Adrenal gland (tissue), 12 donors: Measurements from ENCODE around the gene TUBGCP6. TPM values are rescaled to one million over a fixed set of nuclear protein-coding genes. Genes with fewer than 3 reads are reported as not detected.
"Not testable (repeated sequence)": the region's sequence is repeated elsewhere in the genome, so short reads cannot be mapped to it uniquely, and the experiment has no call there.

Source experiments
- DNase-seq, 7 donors: peaks; one replicate each; pipeline ENCODE4 v3.0.0-alpha.2; 2019 to 2020
- H3K27ac ChIP-seq, 5 donors: fragments of 200-600 bp; sonication (generic) in 4 of 5; 1 replicate in 3 of 5; 2 replicates in 2 of 5; pipeline versions ENCODE4 v1.5.1 to v1.8.0; 2016 to 2020; ENCODE audit warnings: mild to moderate bottlenecking in 1 of 5
- H3K27me3 ChIP-seq: fragments of 200-600 bp; 2 replicates; pipeline ENCODE4 v1.8.0; 2021
- H3K36me3 ChIP-seq, 2 donors: fragments of 200-600 bp; replicated peaks in 1 of 2; 1 replicate in 1 of 2; 2 replicates in 1 of 2; pipeline versions ENCODE4 v1.5.1 to v1.8.0; 2018 to 2022
- H3K4me1 ChIP-seq, 2 donors: fragments of 200-600 bp; replicated peaks in 1 of 2; 1 replicate in 1 of 2; 2 replicates in 1 of 2; pipeline versions ENCODE4 v1.5.1 to v1.8.0; 2018 to 2021
- H3K4me3 ChIP-seq, 4 donors: fragments of 200-600 bp; sonication (generic) in 3 of 4; one replicate each; pipeline ENCODE4 v1.5.1; 2016 to 2018
- H3K9me3 ChIP-seq, 3 donors: fragments of 200-600 bp; sonication (generic) in 1 of 3; replicated peaks in 1 of 3; 1 replicate in 2 of 3; 2 replicates in 1 of 3; pipeline versions ENCODE4 v1.5.1 to v1.8.0; 2016 to 2021
- POLR2A ChIP-seq, 2 donors: fragments of 450-650 bp; IDR thresholded peaks; one replicate each; pipeline ENCODE4 v1.6.1; 2017; ENCODE audit warnings: antibody characterized with exemption in 2 of 2, mild to moderate bottlenecking in 2 of 2, moderate library complexity in 1 of 2
- WGBS, 4 donors: extraction: QIAGEN DNeasy Blood & Tissue Kit in 2 of 4; methylation state at CpG; one replicate each; pipeline versions ENCODE4 v1.1.5 to v1.1.7; 2013 to 2017; 5-methylcytosine and 5-hydroxymethylcytosine counted together
- intact Hi-C, 2 donors: fragments of 100-400 bp; cut with DNase I; formaldehyde crosslinking; loops; one replicate each; pipeline versions ENCODE4 v1.14.1 to v1.15.0; 2022 to 2023
- polyA plus RNA-seq, 3 donors: library from polyadenylated mRNA; stranded (reverse); fragments of 200-250 nt in 2 of 3; fragments of 350-450 nt in 1 of 3; fragmentation: Illumina TruSeq in 1 of 3; extraction: RNeasy Lipid Tissue Mini Kit (QIAGEN cat#74804) in 1 of 3; gene quantifications; one replicate each; pipeline ENCODE4 v1.2.3, GENCODE V29; 2013 to 2014
- total RNA-seq, 9 donors: library from RNA; depleted of rRNA in 4 of 9; stranded (reverse); fragments of >200 nt in 4 of 9; fragments of 120-200 nt in 1 of 9; fragmentation: NEBNext Ultra II Directional in 1 of 9; extraction: Animal tissue kit (Norgen Biotek cat#: 25700) in 1 of 9; gene quantifications; one replicate each; pipeline versions ENCODE4 v1.1.0 to v1.2.4, GENCODE V29; 2013 to 2023
- TF ChIP-seq, protein P1 (sequence below), 6 experiments: fragments of 450-650 bp in 4 of 6; fragments of 200-600 bp in 2 of 6; sonication (generic) in 1 of 6; IDR thresholded peaks; 1 replicate in 5 of 6; 2 replicates in 1 of 6; pipeline versions ENCODE4 v1.5.1 to v1.8.0; 2016 to 2021; ENCODE audit warnings: antibody characterized with exemption in 6 of 6, mild to moderate bottlenecking in 2 of 6, moderate library complexity in 1 of 6
- donor health status: healthy with polysubstance abuse.
- donor health status: Bipolar disorder and iron deficiency.
- donor health status: DM: yes; HTN: yes; CAD: no.
- donor health status: DM: no; HTN: no; CAD: no.
- donor health status: DM: no; HTN: no; CAD: no.
- donor health status: DM: yes; HTN: yes; CAD: no.

The TUBGCP6 gene
- total and polyA plus RNA-seq, 12 donors = 8.3 to 171 (median 47.4) TPM

DNA sequence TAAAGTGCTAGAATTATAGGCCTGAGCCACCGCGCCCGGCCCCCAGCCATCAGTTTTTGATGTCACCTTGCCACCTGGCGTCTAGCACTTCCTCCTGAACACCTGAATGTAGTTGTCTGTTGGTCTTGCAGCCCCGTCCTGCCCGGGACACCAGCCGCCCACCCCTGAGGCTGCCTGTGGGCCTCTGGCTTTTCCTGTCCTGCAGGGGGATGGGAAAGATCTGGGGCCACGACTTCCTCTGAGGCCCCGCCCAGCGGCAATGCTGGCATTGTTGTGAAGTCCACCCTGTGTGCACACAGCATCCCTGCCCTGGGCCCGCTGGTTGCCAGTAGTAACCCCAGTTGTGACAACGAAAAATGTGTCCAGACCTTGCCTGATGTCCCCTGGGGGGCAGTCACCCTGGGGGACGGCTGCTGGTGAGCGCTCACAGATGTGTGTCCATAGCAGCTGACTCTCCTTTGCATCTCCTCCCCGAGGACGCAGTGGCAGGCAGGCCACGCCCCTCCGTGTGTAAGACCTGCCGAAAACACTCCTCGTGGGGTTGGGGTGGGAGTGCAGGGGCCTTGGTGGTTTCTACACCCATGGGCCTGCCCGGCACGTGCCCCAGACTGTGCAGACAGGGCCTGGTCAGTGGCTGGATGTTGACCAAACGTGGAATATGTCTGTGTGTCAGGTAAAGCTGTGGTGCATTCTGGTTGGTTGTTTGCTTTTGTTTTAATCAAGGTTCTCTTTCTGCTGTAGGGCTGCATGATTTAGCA is 37.3 kb downstream of the TUBGCP6 start:
- DNase-seq = peak in 2 of 7 donors; percentile 31 to 36
- TF ChIP-seq, protein P1, sequence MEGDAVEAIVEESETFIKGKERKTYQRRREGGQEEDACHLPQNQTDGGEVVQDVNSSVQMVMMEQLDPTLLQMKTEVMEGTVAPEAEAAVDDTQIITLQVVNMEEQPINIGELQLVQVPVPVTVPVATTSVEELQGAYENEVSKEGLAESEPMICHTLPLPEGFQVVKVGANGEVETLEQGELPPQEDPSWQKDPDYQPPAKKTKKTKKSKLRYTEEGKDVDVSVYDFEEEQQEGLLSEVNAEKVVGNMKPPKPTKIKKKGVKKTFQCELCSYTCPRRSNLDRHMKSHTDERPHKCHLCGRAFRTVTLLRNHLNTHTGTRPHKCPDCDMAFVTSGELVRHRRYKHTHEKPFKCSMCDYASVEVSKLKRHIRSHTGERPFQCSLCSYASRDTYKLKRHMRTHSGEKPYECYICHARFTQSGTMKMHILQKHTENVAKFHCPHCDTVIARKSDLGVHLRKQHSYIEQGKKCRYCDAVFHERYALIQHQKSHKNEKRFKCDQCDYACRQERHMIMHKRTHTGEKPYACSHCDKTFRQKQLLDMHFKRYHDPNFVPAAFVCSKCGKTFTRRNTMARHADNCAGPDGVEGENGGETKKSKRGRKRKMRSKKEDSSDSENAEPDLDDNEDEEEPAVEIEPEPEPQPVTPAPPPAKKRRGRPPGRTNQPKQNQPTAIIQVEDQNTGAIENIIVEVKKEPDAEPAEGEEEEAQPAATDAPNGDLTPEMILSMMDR (IDR thresholded peaks at IDR 0.05) = no peak
- no peak for TF ChIP-seq POLR2A (IDR thresholded peaks at IDR 0.05)
- H3K9me3 ChIP-seq = no peaks in the 10 kb centered on the region
- 69 to 81% (median 73%) methylated on average over 7 to 23 of the region's 23 CpGs for WGBS, 4 donors
- intact Hi-C loops = loop anchor here in 1 of 2 donors (5.0 kb wide), 1 partner anchor 55 kb away; no protein-coding TSS in a partner anchor
- H3K27me3 ChIP-seq = no peaks in the 10 kb centered on the region
- H3K4me1 ChIP-seq = peaks cover 0 to 13% of the 10 kb centered on the region in 2 donors
- H3K27ac ChIP-seq = no peak overlapping the region
- no peak overlapping the region for H3K4me3 ChIP-seq
- peaks cover 0 to 50% of the 10 kb centered on the region in 2 donors for H3K36me3 ChIP-seq

DNA sequence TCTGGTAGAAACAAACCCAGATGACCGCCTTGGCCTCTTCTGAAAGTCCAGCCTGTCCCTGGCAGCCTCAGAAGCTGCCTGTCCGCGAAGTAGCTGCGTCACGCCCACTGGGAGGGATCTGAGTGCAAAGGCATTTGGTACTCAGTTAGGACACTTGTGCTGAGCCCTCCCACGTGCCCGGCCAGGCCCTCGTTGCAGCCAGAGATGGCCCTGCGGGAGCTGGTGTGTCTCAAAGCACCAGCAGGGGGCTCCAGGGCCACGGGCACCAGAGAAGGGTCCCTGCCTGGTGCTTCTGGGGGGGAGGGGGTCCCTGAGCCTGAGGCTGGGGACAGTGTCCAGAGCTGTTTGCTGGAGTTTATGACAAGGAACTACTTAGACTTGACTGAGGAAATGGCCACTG is 38.2 kb downstream of the TUBGCP6 start:
- WGBS, 4 donors = 33 to 56% (median 44%) methylated on average over 3 to 10 of the region's 10 CpGs; no CpG with 5 or more reads in 1 of the 4 donors
- intact Hi-C loops = loop anchor here in 1 of 2 donors (5.0 kb wide), 1 partner anchor 54 kb away; no protein-coding TSS in a partner anchor
- TF ChIP-seq POLR2A (IDR thresholded peaks at IDR 0.05) = no peak
- TF ChIP-seq, protein P1 (IDR thresholded peaks at IDR 0.05) = peak; percentile 9 to 42 (median 25)
- H3K4me1 ChIP-seq = peaks cover 9 to 22% of the 10 kb centered on the region in 2 donors
- H3K27ac ChIP-seq = no peak overlapping the region
- peaks cover 0 to 46% of the 10 kb centered on the region in 2 donors for H3K36me3 ChIP-seq
- no peak overlapping the region for H3K4me3 ChIP-seq
- no peaks in the 10 kb centered on the region for H3K9me3 ChIP-seq
- peak in 5 of 7 donors; percentile 27 to 53 (median 46) for DNase-seq
- no peaks in the 10 kb centered on the region for H3K27me3 ChIP-seq

DNA sequence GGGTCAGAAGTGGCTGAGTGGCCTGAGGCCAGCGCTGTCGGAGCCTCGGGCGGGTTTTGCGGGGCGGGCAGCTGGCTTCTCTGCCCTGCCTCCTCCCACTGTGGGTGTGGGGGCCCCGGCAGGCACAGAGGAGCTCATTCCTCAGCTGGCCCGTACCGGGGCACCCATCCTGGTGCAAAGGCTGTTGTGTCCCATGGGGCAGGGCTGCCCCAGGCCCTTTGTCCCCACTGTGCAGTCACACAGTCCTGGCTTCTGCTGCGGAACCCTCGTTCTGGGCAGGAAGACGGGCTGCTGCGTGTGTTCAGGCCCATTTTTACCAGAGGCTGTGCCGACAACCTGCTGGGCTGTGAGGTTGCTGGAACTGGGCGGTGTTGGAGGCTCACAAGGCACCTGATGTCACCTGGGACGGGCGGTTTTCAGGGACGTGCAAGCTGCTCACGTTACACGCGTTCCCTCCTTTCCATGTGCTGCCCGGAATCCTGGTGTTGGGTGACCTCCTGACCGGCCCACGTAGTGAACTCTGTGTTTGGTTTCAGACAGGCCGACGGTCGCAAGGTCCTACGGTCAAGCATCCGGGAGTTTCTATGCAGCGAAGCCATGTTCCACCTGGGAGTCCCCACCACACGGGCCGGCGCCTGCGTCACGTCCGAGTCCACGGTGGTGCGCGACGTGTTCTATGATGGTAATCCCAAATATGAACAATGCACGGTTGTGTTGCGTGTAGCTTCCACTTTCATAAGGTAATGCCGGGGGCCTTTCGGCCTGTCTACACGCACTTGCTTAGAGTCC is 38.8 kb downstream of the TUBGCP6 start:
- intact Hi-C loops = loop anchor here in 1 of 2 donors (5.0 kb wide), 1 partner anchor 54 kb away; no protein-coding TSS in a partner anchor
- H3K4me1 ChIP-seq = peaks cover 13 to 24% of the 10 kb centered on the region in 2 donors
- H3K27me3 ChIP-seq = no peaks in the 10 kb centered on the region
- TF ChIP-seq, protein P1 (IDR thresholded peaks at IDR 0.05) = no peak
- no peak for TF ChIP-seq POLR2A (IDR thresholded peaks at IDR 0.05)
- 89 to 95% (median 93%) methylated on average over 26 to 45 of the region's 45 CpGs for WGBS, 4 donors
- peaks cover 0 to 40% of the 10 kb centered on the region in 2 donors for H3K36me3 ChIP-seq
- H3K27ac ChIP-seq = no peak overlapping the region
- no peak overlapping the region for H3K4me3 ChIP-seq
- DNase-seq = no peak
- no peaks in the 10 kb centered on the region for H3K9me3 ChIP-seq

DNA sequence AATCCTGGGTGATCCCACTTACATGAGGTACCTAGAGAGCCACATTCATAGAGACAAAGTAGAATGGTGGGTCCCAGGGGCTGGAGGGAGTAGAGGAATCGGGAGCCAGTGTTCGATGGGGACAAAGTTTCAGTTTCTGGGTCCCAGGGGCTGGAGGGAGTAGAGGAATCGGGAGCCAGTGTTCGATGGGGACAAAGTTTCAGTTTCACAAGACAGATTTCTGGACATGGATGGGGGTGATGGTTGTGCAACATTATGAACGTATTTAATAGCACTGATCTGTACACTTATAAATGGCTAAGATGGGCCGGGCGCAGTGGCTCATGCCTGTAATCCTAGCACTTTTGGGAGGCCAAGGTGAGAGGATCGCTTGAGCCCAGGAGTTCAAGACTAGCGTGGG is 39.8 kb downstream of the TUBGCP6 start:
- DNase-seq, H3K4me3 ChIP-seq, H3K9me3 ChIP-seq, H3K27me3 ChIP-seq, H3K27ac ChIP-seq: not testable (repeated sequence)
- peaks cover 0 to 30% of the 10 kb centered on the region in 2 donors for H3K36me3 ChIP-seq
- WGBS, 4 donors = 81 to 89% (median 86%) methylated on average over 9 of the region's 9 CpGs
- intact Hi-C loops = loop anchor here in 1 of 2 donors (5.0 kb wide), 1 partner anchor 53 kb away; no protein-coding TSS in a partner anchor
- H3K4me1 ChIP-seq = peaks cover 16 to 26% of the 10 kb centered on the region in 2 donors
